SK-N-SH treated with all-trans-retinoic acid at 6 μM for 48 hours (cell line): Measurements from ENCODE around the gene SEC24C.

ENCODE experiments used
- ATAC-seq: fragments of 200-7000 bp; cut with Tn5 transposase; 3 replicates; pipeline ENCODE4 v1.9.1; 2020; ENCODE audit warnings: mild to moderate bottlenecking, moderate library complexity
- ARNTL ChIP-seq: fragments of 450-650 bp; formaldehyde crosslinking; IDR thresholded peaks from 2 replicates; pipeline ENCODE4 v1.5.0; 2020; ENCODE audit warnings: low read depth, mild to moderate bottlenecking, moderate library complexity, borderline replicate concordance
- BACH2 ChIP-seq: fragments of 250-450 bp; sonication (Bioruptor Pico); IDR thresholded peaks from 2 replicates; pipeline ENCODE4 v1.9.0; 2021; ENCODE audit warnings: mild to moderate bottlenecking, borderline replicate concordance
- CSDC2 ChIP-seq: fragments of 250-450 bp; sonication (Bioruptor Pico); IDR thresholded peaks from 2 replicates; pipeline ENCODE4 v1.5.0; 2020; ENCODE audit warnings: mild to moderate bottlenecking, moderate library complexity
- ESRRG ChIP-seq: fragments of 250-450 bp; sonication (Bioruptor Pico); IDR thresholded peaks from 2 replicates; pipeline ENCODE4 v1.6.1; 2021; ENCODE audit warnings: mild to moderate bottlenecking
- GLIS3 ChIP-seq: fragments of 250-450 bp; sonication (Bioruptor Pico); IDR thresholded peaks from 2 replicates; pipeline ENCODE4 v1.5.0; 2020; ENCODE audit warnings: mild to moderate bottlenecking, moderate library complexity
- ISL1 ChIP-seq: fragments of 250-450 bp; sonication (Bioruptor Pico); IDR thresholded peaks from 2 replicates; pipeline ENCODE4 v2.1.2; 2022; ENCODE audit warnings: mild to moderate bottlenecking, moderate library complexity
- OSR1 ChIP-seq: fragments of 250-450 bp; sonication (Bioruptor Pico); IDR thresholded peaks from 2 replicates; pipeline ENCODE4 v1.8.0; 2022; ENCODE audit warnings: moderate library complexity, mild to moderate bottlenecking, inconsistent platforms
- RARB ChIP-seq: fragments of 250-450 bp; sonication (Bioruptor Pico); IDR thresholded peaks from 2 replicates; pipeline ENCODE4 v1.8.0; 2021; ENCODE audit warnings: mild to moderate bottlenecking, moderate library complexity
- SNAI2 ChIP-seq: fragments of 250-450 bp; sonication (Bioruptor Pico); IDR thresholded peaks from 2 replicates; pipeline ENCODE4 v1.5.0; 2020; ENCODE audit warnings: mild to moderate bottlenecking, moderate library complexity
- TOX ChIP-seq: fragments of 250-450 bp; sonication (Bioruptor Pico); IDR thresholded peaks from 2 replicates; pipeline ENCODE4 v1.8.0; 2021; ENCODE audit warnings: mild to moderate bottlenecking, moderate library complexity, borderline replicate concordance
- ZC3H10 ChIP-seq: fragments of 250-450 bp; sonication (Bioruptor Pico); IDR thresholded peaks from 2 replicates; pipeline ENCODE4 v1.5.1; 2021; ENCODE audit warnings: mild to moderate bottlenecking, moderate library complexity
- ZFP30 ChIP-seq: fragments of 450-650 bp; formaldehyde crosslinking; IDR thresholded peaks from 2 replicates; pipeline ENCODE4 v1.5.0; 2022; ENCODE audit warnings: mild to moderate bottlenecking, moderate library complexity
- ZNF565 ChIP-seq: fragments of 450-650 bp; formaldehyde crosslinking; conservative IDR thresholded peaks from 2 replicates; pipeline ENCODE4 v1.5.0; 2020; ENCODE audit warnings: low read depth, mild to moderate bottlenecking, moderate library complexity
- ZNF70 ChIP-seq: fragments of 450-650 bp; formaldehyde crosslinking; IDR thresholded peaks from 2 replicates; pipeline ENCODE4 v1.5.0; 2020; ENCODE audit warnings: mild to moderate bottlenecking, moderate library complexity
- ZNF8 ChIP-seq: fragments of 450-650 bp; formaldehyde crosslinking; IDR thresholded peaks from 2 replicates; pipeline ENCODE4 v1.5.0; 2020; ENCODE audit warnings: mild to moderate bottlenecking, moderate library complexity
- TF ChIP-seq, protein P1 (sequence below): fragments of 250-450 bp; sonication (Bioruptor Pico); IDR thresholded peaks from 2 replicates; pipeline ENCODE4 v1.8.0; 2021; ENCODE audit warnings: low read depth, mild to moderate bottlenecking, moderate library complexity, borderline replicate concordance
- TF ChIP-seq, protein P2 (sequence below): fragments of 250-450 bp; sonication (Bioruptor Pico); IDR thresholded peaks from 2 replicates; pipeline ENCODE4 v1.5.1; 2020; ENCODE audit warnings: low read depth, mild to moderate bottlenecking, moderate library complexity
- TF ChIP-seq, protein P3 (sequence below): fragments of 250-450 bp; sonication (Bioruptor Pico); IDR thresholded peaks from 2 replicates; pipeline ENCODE4 v1.5.1; 2021; ENCODE audit warnings: mild to moderate bottlenecking, moderate library complexity
- TF ChIP-seq, protein P4 (sequence below): fragments of 250-450 bp; sonication (Bioruptor Pico); IDR thresholded peaks from 2 replicates; pipeline ENCODE4 v1.8.0; 2020; ENCODE audit warnings: mild to moderate bottlenecking, moderate library complexity, borderline replicate concordance

SEC24C gene

DNA sequence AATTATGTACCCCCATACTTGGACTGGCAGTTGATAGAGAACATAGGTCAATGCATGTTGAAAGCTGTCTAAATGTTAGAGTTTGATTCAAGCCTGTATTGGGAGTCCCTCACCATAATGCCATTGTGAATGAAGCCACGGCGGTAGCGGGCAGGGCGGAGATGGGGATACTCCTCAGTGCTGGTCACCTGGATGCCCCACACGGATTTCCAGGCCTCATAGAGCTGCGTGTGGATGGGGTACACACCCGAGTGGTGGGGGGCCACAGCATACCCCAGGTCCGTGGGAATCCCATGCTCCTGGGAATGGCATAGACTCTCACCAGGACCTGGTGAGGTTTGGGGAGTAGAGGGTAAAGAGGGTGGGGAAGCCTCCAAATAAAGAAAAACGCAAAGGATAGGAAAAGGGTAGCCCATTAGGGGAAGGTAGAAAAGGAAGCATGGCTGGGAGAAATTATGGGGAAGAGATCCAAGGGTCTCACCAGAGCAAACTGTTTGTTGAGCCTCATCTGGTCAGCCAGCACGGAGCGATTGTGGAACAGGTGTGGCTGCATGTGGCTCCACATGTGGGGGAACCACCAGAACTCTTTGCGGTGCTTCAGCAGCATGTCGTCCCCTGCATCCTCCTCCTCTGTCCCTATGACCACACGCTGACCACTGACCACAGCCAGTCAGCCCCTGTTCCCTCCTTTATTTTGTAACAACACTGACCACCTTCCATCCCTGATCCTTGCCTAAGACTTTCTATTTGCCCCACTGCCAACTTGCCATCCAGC, 62.2 kb downstream of the SEC24C start:
- ATAC-seq = no peak
- no peak for TF ChIP-seq CSDC2 (CRISPR knock-in tag)
- TF ChIP-seq TOX = no peak
- no peak for TF ChIP-seq ZC3H10
- TF ChIP-seq, protein P1, sequence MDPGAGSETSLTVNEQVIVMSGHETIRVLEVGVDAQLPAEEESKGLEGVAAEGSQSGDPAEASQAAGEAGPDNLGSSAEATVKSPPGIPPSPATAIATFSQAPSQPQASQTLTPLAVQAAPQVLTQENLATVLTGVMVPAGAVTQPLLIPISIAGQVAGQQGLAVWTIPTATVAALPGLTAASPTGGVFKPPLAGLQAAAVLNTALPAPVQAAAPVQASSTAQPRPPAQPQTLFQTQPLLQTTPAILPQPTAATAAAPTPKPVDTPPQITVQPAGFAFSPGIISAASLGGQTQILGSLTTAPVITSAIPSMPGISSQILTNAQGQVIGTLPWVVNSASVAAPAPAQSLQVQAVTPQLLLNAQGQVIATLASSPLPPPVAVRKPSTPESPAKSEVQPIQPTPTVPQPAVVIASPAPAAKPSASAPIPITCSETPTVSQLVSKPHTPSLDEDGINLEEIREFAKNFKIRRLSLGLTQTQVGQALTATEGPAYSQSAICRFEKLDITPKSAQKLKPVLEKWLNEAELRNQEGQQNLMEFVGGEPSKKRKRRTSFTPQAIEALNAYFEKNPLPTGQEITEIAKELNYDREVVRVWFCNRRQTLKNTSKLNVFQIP (CRISPR knock-in tag) = no peak
- TF ChIP-seq, protein P2, sequence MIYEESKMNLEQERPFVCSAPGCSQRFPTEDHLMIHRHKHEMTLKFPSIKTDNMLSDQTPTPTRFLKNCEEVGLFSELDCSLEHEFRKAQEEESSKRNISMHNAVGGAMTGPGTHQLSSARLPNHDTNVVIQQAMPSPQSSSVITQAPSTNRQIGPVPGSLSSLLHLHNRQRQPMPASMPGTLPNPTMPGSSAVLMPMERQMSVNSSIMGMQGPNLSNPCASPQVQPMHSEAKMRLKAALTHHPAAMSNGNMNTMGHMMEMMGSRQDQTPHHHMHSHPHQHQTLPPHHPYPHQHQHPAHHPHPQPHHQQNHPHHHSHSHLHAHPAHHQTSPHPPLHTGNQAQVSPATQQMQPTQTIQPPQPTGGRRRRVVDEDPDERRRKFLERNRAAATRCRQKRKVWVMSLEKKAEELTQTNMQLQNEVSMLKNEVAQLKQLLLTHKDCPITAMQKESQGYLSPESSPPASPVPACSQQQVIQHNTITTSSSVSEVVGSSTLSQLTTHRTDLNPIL = no peak
- no peak for TF ChIP-seq SNAI2
- TF ChIP-seq, protein P3, sequence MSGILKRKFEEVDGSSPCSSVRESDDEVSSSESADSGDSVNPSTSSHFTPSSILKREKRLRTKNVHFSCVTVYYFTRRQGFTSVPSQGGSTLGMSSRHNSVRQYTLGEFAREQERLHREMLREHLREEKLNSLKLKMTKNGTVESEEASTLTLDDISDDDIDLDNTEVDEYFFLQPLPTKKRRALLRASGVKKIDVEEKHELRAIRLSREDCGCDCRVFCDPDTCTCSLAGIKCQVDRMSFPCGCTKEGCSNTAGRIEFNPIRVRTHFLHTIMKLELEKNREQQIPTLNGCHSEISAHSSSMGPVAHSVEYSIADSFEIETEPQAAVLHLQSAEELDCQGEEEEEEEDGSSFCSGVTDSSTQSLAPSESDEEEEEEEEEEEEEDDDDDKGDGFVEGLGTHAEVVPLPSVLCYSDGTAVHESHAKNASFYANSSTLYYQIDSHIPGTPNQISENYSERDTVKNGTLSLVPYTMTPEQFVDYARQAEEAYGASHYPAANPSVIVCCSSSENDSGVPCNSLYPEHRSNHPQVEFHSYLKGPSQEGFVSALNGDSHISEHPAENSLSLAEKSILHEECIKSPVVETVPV (CRISPR knock-in tag) = no peak
- no peak for TF ChIP-seq ARNTL
- no peak for TF ChIP-seq RARB (CRISPR knock-in tag)
- TF ChIP-seq, protein P4, sequence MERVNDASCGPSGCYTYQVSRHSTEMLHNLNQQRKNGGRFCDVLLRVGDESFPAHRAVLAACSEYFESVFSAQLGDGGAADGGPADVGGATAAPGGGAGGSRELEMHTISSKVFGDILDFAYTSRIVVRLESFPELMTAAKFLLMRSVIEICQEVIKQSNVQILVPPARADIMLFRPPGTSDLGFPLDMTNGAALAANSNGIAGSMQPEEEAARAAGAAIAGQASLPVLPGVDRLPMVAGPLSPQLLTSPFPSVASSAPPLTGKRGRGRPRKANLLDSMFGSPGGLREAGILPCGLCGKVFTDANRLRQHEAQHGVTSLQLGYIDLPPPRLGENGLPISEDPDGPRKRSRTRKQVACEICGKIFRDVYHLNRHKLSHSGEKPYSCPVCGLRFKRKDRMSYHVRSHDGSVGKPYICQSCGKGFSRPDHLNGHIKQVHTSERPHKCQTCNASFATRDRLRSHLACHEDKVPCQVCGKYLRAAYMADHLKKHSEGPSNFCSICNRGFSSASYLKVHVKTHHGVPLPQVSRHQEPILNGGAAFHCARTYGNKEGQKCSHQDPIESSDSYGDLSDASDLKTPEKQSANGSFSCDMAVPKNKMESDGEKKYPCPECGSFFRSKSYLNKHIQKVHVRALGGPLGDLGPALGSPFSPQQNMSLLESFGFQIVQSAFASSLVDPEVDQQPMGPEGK = no peak
- TF ChIP-seq ZNF8 (CRISPR knock-in tag) = no peak
- no peak for TF ChIP-seq ZNF70

DNA sequence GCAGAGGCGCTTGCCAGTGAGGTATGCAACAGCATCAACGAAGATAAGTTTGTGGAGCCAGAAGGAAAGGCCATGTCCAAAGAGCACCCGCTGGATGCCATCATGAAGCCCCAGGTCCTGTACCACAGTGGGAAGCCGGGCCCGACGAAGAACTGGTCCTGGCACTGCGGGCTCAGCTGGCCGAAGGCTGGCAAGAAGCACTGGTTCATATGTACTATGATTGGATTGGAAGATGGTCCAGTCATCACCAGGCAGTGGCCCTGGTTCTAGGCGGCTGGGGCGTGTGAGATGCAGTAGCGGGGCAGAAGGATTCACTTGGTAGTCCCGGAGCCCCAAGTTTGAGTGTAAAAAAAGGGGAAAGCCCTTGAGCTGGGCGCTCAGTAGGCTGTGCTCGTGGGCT, 63.3 kb downstream of the SEC24C start:
- no peak for TF ChIP-seq BACH2
- TF ChIP-seq ZNF565 (CRISPR knock-in tag) = no peak
- TF ChIP-seq ZFP30 = no peak
- TF ChIP-seq CSDC2 (CRISPR knock-in tag) = no peak
- no peak for TF ChIP-seq ESRRG
- TF ChIP-seq, protein P3 (CRISPR knock-in tag) = no peak

DNA sequence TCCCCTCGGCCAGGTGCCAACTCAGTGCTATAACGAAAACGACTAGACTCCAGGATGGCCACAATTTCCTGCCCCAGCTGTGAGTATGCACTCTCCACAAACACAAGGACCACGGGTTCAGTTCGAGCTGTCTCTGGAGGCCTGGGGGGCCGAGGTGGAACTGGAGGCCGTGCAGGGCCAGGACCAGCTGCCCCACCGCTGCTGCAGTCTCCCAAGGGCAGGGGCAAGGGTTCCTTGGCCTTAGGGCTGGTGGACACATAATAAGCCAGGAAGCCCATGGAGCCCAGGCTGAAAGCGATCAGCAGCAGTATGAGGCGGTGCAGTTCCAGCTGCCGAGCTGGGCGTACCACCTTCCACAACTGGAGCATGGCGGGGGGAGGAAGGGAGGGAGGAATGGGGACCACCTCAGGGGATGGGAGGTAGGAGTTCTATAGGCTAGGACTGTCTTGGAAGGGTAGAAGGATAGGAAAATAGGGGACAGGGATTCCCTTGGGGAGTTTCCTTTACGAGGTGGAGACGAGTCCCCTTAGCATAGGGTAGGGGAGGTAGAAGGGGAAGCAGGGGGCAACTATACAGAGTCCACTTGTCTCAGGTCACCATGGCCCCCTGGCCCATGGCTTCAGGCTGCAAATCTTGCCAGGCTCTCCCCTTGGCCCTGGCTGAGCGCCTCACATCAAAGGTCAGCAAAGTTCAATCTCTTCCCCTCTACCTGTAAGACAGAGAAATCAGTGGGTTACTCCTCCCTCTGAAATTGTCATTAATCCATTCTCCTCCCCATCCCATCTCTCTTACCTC, 64.0 kb downstream of the SEC24C start:
- TF ChIP-seq OSR1 (CRISPR knock-in tag) (no peak), GLIS3 (CRISPR knock-in tag) (no peak), ZFP30 (no peak), ARNTL (no peak), ISL1 (no peak)
- TF ChIP-seq, protein P2 = no peak
- ATAC-seq = no peak

More for the DNA sequence above, 63.3 kb downstream of the SEC24C start:
- ATAC-seq = no peak
